NK-92 (cell line): ENCODE measurements around the gene KCNH4.

Source experiments
- DNase-seq: peaks from one replicate; lab custom pipeline; 2025; ENCODE audit not compliant: unreplicated experiment; lab: John Stamatoyannopoulos, UW

KCNH4 gene

GRCh38 chr17:42138749-42139492 lies 42.0 kb downstream of the KCNH4 start:
- no peak for DNase-seq

GRCh38 chr17:42136654-42137051 lies 44.3 kb downstream of the KCNH4 start:
- no peak for DNase-seq

GRCh38 chr17:42135664-42136653 lies 45.0 kb downstream of the KCNH4 start:
- DNase-seq = no peak

- no peak for DNase-seq
These were observed 45.8 kb downstream of the KCNH4 start for GRCh38 chr17:42135151-42135550.

GRCh38 chr17:42133461-42134041 lies 47.4 kb downstream of the KCNH4 start:
- DNase-seq = no peak

- DNase-seq = no peak
These were observed 48.0 kb downstream of the KCNH4 start for GRCh38 chr17:42132941-42133340.

GRCh38 chr17:42131981-42132432 lies 48.9 kb downstream of the KCNH4 start:
- DNase-seq = no peak

GRCh38 chr17:42131232-42131631 lies 49.7 kb downstream of the KCNH4 start:
- no peak for DNase-seq

GRCh38 chr17:42130310-42130936 lies 50.5 kb downstream of the KCNH4 start:
- no peak for DNase-seq

GRCh38 chr17:42129109-42129837 lies 51.7 kb downstream of the KCNH4 start:
- DNase-seq = no peak

- DNase-seq = no peak
These were observed 53.5 kb downstream of the KCNH4 start for GRCh38 chr17:42127414-42127813.

- DNase-seq = no peak
These were observed 54.1 kb downstream of the KCNH4 start for GRCh38 chr17:42126836-42127235.

GRCh38 chr17:42125565-42125964 lies 55.4 kb downstream of the KCNH4 start:
- no peak for DNase-seq

- DNase-seq = no peak
These were observed 56.7 kb downstream of the KCNH4 start for GRCh38 chr17:42124256-42124655.

GRCh38 chr17:42122371-42123303 lies 58.3 kb downstream of the KCNH4 start, which contains the start of gene HSPB9:
Gene HSPB9 (plus strand): TSS chr17:42122804. CDS start chr17:42122851, 47 bp downstream.
- no peak for DNase-seq

GRCh38 chr17:42120770-42121769 lies 59.9 kb downstream of the KCNH4 start, which contains the start of gene KAT2A:
Gene KAT2A (minus strand): TSS chr17:42121367. CDS start chr17:42121304, 63 bp downstream.
- DNase-seq = no peak

GRCh38 chr17:42120161-42120769 lies 60.7 kb downstream of the KCNH4 start:
- DNase-seq = no peak
